Stimulated activated naive CD8-positive, alpha-beta T cell treated with anti-CD3 and anti-CD28 coated beads, Interleukin-15, Interleukin-2, amounts not matched to agents 100 U/mL and 50 U/mL, for 24 hours (primary cell): Measurements from ENCODE around the gene DGKI.

Experiments
- ATAC-seq: fragments of 150-1000 bp; cut with Tn5 transposase; one replicate; pipeline ENCODE4 v1.10.0; 2021
- DNase-seq: peaks from one replicate; pipeline ENCODE4 v3.0.0; 2021

The DGKI gene

DNA sequence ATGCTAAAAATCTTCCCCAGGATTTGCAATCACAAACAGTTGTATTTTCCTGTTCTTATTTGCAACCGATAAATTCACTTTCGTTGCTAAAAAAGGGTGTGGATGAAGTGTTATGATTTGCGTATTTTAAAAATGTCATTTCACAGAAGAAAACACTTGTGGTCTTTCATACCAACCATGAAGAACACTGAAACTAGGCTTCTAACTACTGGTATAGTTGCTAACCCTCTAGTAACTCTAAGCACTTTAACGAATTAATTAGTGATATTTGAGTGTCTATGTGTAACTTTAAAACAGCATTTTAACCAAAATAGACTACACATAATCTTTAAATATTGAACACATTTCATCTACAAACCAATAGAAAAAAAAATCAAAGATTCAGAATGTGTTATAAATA is 315.1 kb downstream of the DGKI start:
- ATAC-seq, result no peak
- DNase-seq, result no peak

DNA sequence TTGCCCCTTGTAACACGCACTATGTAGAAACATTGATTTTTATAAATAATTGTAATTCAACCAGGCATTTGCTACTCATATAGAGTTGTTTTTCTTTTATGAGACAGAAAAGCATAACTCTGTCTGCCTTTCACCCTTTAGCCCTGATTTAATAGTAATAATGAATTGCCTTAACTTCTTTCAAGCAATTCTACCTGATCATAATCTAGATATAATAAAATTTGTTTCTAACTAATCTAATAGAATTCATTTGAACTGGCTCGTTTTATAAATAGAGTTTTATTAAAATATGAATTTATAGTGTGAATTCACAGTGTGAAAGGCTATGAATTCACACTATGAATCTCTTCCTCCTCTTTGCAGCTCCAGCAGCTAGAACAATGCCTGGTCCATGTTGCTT is 319.1 kb downstream of the DGKI start:
- ATAC-seq, result no peak
- DNase-seq, result no peak

DNA sequence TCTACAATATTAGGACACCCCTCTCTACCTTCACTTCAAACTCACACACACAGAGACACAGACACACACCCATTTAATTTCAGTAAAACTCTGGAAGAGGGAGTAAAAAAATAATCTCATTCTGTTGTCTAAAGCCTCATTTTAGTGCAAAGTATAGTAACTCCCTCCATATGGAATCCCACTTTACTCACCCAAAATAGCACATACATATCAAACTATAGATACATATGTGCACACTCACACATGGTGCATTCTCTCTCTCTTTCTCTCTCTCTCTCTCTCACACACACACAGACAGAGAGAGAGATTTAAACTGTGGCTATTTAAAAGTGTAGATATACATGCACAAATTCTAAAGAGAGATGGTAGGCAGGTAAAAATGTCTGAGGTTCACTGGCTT is 323.6 kb downstream of the DGKI start:
- ATAC-seq (no peak), DNase-seq (no peak)

- ATAC-seq (no peak), DNase-seq (no peak)
Measured at GRCh38 chr7:137521451-137521850, 325.3 kb downstream of the DGKI start.

DNA sequence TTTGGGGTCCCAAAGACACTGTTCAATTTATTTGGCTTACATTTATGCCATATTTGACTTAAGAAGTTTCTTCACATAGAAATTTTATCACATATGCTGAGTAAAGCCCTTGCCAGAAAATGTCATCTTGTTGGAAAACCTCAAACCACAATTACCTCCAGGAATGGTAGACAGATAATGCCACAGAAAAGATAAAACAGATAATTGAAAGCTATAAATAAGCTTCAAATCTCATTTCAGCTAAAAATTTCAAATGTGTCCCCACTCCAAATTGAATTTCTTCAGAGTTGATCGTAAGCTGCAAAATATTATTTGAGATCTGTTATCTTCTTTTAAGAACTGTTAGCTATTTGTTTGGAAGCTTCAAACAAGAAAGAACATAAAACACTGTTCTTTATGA is 326.8 kb downstream of the DGKI start:
- DNase-seq, result no peak
- no peak for ATAC-seq

GRCh38 chr7:137519181-137519691 is 327.5 kb downstream of the DGKI start:
- ATAC-seq (no peak), DNase-seq (no peak)

DNA sequence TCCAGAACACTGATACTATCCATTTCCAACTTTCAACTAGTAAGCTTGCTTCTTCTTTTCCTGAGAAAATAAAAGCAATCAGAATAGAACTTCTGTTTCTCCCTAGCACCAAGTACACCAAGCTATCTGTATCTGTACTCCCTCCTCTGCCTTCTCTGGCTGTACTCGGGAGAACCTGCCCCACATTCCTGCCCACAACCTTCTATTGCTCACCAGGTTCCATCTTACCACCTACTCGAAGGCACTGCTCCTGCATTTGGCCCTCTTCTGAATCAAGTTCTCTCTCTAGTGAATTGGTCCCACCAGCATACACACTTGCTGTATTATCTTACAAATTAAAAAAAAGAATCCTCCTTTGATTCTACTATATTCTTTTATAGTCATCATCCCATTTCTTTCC is 333.7 kb downstream of the DGKI start:
- ATAC-seq (no peak), DNase-seq (no peak)

GRCh38 chr7:137507096-137507495 is 339.7 kb downstream of the DGKI start:
- DNase-seq, result no peak
- ATAC-seq, result no peak

GRCh38 chr7:137506031-137506430 is 340.7 kb downstream of the DGKI start:
- ATAC-seq (no peak), DNase-seq (no peak)

DNA sequence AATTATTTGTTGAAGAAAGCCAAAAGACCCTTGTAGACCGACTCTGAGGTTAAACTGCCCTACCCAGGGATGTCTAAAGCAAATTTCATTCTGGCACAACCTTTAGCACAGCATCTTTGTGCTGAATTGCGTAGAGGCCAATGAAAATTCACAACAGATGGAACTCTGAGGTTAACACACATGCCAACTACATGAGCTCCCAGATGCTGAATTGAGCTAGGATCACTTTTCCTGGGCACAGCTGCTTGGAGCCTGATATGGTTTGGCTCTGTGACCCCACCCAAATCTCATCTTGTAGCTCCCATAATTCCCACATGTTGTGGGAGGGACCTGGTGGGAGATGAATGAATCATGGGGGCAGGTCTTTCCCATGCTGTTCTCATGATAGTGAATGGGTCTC is 345.2 kb downstream of the DGKI start:
- no peak for DNase-seq

DNA sequence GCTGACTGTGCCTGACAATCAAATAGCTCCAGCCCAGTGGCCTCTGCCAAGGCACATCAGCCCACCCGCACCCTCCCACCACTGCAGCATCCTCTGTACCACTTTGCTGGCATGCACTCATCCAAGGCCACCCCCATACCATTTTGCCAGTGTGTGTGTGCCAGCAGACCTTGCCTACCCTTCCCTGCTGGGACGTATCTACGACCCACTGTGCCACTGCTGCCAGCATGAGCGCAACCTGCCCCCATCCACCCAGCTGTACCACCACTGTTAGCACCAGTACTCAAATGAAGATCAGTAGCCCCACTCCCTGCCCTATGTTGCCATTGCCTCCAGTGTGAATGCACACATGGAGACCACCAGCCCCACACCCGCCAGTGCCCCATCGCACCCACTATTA is 353.9 kb downstream of the DGKI start:
- no peak for ATAC-seq
- DNase-seq, result no peak

More for the DNA sequence above, 345.2 kb downstream of the DGKI start:
- no peak for ATAC-seq

GRCh38 chr7:137489880-137490279 is 356.9 kb downstream of the DGKI start:
- ATAC-seq (no peak), DNase-seq (no peak)

GRCh38 chr7:137488038-137488437 is 358.7 kb downstream of the DGKI start:
- ATAC-seq (no peak), DNase-seq (no peak)

DNA sequence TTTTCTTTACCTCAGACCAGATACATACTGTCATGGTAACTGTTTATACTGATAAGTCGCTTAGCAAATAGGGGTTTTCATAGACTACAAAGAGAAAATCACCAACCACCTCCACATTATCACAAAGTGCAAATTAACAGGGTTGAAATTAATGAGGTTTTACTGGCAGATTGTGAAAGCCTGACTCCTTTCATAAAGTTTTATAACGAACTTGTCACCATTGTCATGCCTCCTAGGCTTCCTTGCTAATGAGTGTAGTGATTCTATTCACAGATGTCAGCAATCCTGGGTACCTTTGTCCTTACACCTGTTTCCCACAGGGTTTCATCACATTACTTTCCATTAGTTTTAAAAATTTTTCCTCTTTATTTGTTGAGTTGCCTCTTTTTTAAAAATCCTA is 361.0 kb downstream of the DGKI start:
- ATAC-seq, result no peak
- no peak for DNase-seq

GRCh38 chr7:137484326-137484725 is 362.4 kb downstream of the DGKI start:
- DNase-seq (no peak), ATAC-seq (no peak)

GRCh38 chr7:137482466-137482865 is 364.3 kb downstream of the DGKI start:
- DNase-seq (no peak), ATAC-seq (no peak)

GRCh38 chr7:137480824-137481365 is 365.9 kb downstream of the DGKI start:
- ATAC-seq (no peak), DNase-seq (no peak)

DNA sequence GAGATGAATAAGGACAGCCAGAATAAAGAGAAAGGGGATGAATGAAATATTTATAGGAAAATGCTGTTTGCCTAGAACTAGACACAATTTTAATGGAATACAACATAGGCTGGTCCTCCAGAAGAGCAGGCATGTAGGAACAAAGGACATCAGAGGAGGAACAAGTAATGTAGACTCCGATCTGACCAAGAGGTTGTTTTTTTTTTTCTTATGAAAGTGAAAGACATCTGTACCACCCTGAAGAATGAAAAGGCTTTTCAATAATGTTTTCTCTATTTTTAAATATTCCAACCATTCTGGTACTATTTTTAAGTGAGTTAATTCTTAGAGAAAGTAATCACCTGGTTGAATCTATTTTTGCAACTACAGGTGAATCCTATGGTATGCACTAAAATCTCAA is 366.4 kb downstream of the DGKI start:
- ATAC-seq (no peak), DNase-seq (no peak)

DNA sequence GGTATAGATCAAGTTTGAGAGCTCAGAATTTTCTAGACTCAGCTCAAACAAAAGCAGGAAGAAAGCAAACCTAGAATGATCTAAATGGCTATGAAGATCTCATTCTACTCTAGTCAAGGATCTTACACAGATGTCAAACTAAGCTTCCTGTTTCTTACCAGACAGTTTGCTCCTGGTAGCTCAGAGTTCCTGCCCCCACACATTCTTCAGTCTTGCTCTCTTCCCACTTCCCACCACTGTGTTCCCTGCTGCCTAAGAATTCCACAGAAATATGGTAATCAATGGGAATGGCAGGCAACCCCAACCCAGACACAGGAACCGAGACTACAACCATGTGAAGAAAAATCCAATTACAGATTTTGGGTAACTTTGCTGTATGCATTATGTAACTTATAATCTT is 369.8 kb downstream of the DGKI start:
- no peak for ATAC-seq
- no peak for DNase-seq

GRCh38 chr7:137475966-137476365 is 370.8 kb downstream of the DGKI start:
- no peak for ATAC-seq
- no peak for DNase-seq

GRCh38 chr7:137474540-137475026 is 372.2 kb downstream of the DGKI start:
- DNase-seq (no peak), ATAC-seq (no peak)

DNA sequence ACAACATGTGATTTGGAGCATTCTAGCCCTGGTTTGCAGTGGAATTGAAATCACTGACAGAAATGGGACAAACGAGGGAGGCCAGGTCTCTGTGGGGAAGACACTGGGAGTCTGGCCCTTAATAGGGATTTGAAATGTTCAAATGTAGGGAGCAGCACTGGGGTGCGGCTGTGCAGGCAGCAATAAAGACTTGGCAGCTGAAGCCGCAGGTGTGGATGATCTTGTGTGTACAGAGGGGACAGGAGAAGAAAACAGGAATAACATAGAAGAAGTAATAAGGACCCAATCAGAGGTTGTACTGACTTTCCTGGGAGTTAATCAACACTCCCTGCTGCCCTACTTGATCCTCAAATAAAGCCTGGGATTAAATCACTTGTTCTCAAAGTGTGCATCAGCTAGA is 375.6 kb downstream of the DGKI start:
- DNase-seq (no peak), ATAC-seq (no peak)

GRCh38 chr7:137469858-137470257 is 376.9 kb downstream of the DGKI start:
- ATAC-seq (no peak), DNase-seq (no peak)

- DNase-seq (no peak), ATAC-seq (no peak)
Measured at GRCh38 chr7:137469191-137469811, 377.5 kb downstream of the DGKI start.
